Transverse colon (tissue), 4 donors: ENCODE results near the gene RTTN.

Experiments used
- EP300 ChIP-seq: sonication (generic); formaldehyde crosslinking; IDR thresholded peaks from one replicate; pipeline ENCODE4 v1.6.1; 2017; ENCODE audit warnings: antibody characterized with exemption, low read depth
- POLR2A ChIP-seq: fragments of 450-650 bp; IDR thresholded peaks from one replicate; pipeline ENCODE4 v1.6.1; 2016; ENCODE audit warnings: antibody characterized with exemption, mild to moderate bottlenecking, moderate library complexity
- POLR2AphosphoS5 ChIP-seq, 3 donors: sonication (generic); formaldehyde crosslinking; IDR thresholded peaks; one replicate each; pipeline ENCODE4 v1.6.1; 2016; ENCODE audit warnings: antibody characterized with exemption in 3 of 3
- TF ChIP-seq, protein P1 (sequence below), 5 experiments: fragments of 200-600 bp in 3 of 5; fragments of 450-650 bp in 2 of 5; sonication (generic) in 3 of 5; IDR thresholded peaks; 1 replicate in 2 of 5; 2 replicates in 3 of 5; pipeline ENCODE4 v1.5.1; 2016 to 2017; ENCODE audit warnings: antibody characterized with exemption in 5 of 5, inconsistent platforms in 3 of 5, mild to moderate bottlenecking in 2 of 5, moderate library complexity in 1 of 5

GRCh38 chr18:70022636-70023035 is 182.9 kb downstream of the RTTN start:
- TF ChIP-seq POLR2AphosphoS5 (IDR thresholded peaks at IDR 0.05) (no peak), POLR2A (no peak), EP300 (no peak)
- TF ChIP-seq, protein P1, sequence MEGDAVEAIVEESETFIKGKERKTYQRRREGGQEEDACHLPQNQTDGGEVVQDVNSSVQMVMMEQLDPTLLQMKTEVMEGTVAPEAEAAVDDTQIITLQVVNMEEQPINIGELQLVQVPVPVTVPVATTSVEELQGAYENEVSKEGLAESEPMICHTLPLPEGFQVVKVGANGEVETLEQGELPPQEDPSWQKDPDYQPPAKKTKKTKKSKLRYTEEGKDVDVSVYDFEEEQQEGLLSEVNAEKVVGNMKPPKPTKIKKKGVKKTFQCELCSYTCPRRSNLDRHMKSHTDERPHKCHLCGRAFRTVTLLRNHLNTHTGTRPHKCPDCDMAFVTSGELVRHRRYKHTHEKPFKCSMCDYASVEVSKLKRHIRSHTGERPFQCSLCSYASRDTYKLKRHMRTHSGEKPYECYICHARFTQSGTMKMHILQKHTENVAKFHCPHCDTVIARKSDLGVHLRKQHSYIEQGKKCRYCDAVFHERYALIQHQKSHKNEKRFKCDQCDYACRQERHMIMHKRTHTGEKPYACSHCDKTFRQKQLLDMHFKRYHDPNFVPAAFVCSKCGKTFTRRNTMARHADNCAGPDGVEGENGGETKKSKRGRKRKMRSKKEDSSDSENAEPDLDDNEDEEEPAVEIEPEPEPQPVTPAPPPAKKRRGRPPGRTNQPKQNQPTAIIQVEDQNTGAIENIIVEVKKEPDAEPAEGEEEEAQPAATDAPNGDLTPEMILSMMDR (IDR thresholded peaks at IDR 0.05) = no peak
